Stimulated activated CD4-positive, alpha-beta T cell treated with anti-CD3 and anti-CD28 coated beads, Interleukin-12 subunit alpha, Interleukin-12 subunit beta, amount 100 ng/mL, for 24 hours (primary cell): ENCODE data around the gene AQP1.

Source experiments
- DNase-seq, 2 experiments: peaks; one replicate each; pipeline ENCODE4 v3.0.0-alpha.2; 2020; ENCODE audit warnings: low read depth in 2 of 2

AQP1 gene

DNA sequence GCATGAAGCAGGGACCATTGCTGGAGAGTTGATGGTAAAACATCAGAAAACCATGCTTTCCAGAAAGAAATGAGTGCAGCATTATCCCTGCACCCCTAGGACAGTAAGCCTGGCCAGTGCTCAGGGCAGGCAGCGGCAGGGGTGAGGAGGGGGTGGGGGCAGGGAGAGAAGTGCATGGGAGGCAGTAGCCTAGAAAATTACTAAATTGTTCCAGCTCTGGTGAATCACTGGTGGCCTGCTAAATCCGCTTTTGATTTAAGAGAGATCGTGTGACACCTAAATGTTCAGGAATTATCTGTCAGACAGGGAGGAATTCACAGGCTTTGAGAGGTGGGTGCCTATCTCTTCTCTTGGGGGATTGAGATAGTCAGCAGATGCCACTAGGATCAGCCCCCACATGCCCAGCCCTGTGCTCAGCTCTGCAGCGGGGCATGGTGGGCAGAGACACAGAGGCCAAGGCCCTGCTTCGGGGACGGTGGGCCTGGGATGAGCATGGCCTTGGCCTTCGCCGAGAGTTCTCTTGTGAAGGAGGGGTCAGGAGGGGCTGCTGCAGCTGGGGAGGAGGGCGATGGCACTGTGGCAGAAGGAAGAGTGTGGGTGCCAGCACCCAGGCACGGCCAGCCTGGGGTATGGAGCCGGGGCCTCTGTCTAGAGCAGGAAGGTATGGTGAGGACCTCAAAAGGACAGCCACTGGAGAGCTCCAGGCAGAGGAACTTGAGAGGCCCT is 5.0 kb upstream of the AQP1 start:
- DNase-seq: no peak

DNA sequence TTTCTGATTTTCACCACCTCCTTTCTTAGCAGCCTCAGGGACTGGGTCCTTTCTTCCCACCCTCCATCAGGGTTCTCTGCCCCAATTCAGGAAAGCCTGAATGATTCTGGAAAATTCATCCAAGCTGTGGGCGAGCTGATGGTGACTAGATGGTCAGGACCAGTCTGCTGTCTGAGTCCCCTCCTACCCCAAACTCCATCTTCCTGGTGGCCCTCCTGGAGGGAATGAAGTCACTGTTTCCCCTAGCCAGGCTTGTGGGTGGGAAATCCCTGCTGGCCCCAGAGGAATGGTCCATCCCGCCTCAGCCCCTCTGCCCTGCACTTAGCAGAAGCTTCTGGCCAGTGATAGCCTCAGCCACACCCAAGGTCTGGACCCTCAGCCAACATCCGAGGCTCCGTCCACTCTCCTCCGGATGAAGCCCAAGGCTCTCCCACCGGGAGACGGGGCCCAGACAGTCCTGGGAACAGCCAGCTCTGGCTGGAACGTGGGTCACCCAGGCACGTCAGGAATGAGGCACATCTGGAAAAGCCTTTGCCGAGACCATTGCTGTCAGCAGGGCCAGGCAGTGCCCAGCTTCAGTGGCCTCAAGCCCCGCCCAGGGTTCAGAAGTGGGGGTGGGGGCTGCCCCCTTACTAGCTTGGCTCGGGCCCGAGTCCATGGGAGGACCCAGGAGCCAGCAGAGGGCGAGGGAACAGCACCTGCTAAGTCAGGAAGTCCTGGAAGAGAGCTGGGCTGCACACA is 4.0 kb upstream of the AQP1 start:
- no peak for DNase-seq

DNA sequence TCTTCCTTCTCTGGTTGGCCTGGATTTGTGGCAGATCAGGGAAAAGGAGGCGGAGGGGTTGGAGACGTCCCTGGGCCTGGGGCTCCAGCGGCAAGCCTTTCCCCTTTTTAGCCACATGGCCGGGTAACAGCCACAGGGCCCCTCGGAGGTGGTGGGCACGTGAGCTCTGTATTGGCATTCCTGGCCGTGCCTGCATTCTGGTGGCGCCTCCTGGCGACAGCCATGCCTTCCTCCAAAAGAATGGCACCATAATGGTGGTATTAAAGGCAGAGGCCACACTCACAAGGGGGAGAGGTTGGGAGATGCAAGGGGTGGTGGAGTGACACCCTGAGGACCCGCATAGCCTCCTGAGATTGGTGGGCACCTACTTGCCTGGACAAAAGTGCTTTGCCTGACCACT is 3.0 kb upstream of the AQP1 start:
- DNase-seq: no peak

DNA sequence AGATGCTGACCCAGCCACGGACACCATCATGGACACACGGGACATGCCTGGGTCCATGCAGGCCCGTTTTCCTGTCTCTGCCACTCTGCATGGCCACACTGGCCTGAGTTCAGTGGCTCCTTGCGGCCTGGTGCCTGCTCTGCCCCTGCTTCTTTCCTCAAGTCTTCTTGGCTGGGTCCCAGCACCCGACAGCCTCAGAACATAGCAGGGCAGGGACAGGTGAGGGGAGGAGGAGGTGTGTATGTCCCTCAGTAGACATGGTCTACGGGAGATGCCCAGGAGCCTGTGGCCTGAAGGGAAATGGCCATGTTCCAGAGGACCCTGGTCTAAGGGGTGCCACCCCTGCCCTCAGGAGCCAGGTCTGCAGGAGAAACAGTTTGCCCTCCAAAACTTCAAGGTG is 2.2 kb upstream of the AQP1 start:
- DNase-seq: no peak

DNA sequence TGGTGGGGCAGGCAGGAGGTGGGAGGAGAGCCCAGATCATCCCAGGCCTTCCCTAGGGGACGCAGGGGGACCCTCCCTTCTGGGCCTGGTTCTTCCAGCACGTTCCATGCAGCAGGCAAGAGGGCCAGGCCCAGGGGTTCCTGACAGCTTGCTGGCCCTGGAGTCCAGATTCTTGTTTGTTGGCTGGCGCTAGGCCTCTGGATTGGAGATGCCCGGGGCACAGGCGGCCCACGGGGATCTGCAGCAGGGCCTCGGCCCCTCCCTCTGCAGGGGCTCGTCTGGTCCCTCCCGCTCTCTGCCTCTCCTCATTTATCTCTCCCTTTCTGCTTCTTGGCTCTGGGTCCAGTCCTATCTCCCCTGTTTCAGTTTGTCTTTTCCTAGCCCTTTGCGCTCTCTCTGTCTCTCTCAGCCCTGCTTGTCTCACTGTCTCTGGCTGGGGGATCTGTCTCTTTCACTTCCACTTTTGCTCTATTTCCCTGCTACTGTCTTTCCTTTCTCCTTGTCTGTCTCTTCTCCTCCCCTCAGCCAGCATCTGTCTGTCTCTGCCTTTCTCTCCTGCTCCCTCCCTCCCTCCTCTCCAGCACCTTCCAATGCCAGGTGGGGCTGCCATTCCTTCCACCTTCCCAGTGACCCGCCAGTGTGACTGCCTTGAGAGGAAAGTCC is 1.1 kb upstream of the AQP1 start:
- DNase-seq: no peak

DNA sequence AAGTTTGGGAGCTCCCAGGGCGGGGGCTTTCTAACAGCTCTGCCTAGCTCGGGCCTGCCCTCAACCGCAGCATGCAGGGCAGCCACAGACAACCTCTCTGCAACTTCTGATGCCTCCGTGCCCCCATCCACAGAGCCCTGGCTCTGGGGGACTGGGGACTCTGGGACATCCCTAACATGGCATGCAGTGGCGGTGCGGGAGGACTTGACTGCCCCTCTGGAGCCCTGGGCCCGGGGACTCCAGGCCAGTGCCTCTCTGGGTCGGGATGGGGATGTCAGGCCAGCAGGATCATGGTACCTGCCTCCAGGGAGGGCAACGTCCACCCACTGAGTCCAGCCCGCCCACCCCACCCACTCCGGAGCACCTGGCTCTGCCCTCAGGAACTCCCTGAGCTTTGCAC is 520 bp upstream of the AQP1 start:
- no peak for DNase-seq

DNA sequence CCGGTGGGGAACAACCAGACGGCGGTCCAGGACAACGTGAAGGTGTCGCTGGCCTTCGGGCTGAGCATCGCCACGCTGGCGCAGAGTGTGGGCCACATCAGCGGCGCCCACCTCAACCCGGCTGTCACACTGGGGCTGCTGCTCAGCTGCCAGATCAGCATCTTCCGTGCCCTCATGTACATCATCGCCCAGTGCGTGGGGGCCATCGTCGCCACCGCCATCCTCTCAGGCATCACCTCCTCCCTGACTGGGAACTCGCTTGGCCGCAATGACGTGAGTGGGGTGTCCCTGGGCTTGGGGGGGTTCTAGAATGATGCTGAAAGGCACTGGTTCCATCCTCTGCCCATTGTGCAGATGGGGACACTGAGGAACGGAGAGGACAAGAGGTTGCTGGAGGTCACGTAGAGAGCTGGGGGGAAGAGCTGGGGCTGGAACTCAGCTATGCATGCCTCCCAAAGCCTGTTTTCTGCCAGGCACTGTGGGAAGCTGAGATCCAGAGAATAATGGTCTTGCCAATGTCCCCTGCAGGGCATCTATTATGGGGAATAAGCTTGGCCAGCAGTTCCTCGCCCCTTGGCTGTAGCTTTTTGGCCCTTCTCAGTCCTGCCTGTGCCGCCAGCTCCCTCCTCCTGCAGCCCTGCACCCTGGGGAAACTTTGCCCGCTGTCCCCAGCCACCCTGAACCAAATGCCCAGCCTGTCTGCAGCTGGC is 523 bp downstream of the AQP1 start:
- DNase-seq: no peak

DNA sequence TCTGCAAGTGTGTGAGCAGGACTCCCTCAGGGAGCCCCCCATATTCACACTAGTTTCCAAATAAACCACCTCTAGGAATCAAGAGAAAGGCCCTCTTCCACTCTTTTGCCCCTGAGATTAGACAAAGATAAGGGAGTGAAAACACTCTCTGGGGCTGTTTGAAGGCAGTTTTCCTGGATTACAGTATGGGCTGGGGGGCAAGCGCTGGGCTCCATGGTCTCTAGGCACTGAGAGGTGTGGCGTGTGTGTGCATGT is 1.0 kb downstream of the AQP1 start:
- no peak for DNase-seq

DNA sequence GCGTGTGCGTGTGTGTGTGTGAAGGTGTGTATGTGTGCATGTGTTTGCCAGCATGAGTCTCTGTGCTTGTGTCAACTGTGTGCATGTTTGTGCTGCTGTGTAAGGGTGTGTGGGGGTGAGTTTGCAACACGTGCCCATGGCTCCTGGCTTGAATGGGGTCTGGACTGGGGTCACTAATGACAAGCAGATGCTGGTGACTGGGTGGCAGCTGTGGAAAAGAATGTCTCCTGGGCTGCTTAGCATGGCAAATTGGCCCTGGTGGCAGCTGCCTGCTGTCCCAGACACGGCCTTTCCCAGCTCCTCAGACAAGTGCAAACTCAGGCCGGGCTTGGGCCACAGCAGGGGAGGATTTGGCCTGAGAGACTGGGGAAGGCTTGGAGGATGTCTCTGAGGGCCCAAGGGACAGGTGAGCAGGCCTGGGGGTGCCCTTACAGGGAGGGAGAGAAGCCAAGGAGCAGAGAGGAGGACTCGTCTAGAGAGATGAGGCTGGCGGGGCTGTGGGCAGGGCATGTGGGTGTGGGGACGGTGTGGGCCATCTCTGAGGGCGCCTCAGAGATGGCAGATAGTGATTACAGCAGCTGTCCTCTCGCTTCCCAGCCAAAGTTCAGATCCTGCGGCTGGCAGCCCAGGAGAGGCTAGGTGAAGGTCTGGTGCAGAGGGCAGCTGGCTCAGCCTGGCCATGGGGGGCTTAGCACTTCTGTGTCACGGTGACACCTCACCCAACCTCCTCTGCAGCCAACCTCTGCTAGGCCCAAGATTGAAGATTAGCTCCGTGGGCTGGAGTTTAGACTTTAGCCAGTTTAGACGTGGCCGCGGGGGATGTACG is 1.5 kb downstream of the AQP1 start:
- DNase-seq: no peak

DNA sequence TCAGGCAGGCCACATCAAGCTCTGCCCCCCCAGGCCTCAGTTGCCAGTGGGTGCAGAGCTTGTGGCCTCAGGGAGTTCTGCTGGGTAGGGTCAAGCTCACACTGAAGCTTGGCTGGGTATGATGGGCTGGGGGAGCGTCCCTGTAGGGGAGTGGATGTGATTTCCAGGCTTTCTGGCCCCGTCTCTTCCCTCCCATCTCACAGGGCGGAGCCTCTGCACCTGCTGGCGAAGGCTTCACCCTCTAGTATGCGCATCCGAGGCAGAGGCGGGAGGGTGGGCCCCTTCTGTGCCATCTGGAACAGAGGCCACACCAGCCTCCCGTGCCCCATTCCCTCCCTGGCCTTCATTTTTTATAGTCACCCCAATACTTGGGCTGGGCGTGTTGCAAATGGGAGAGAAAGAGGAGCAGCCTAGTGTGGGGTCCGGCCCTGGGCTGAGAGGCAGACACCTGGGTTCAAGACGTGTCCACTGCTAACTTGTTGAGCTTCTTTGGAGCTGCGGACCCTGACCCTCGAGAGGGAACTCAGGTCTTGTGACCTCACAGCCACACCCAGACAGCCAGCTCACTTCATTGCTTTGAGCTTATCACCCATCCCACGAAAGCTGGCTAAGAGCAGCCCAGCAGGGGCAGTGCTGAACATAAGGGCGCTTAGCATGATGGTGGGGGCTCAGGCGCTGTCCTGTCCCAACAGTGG is 2.3 kb downstream of the AQP1 start:
- DNase-seq: no peak

DNA sequence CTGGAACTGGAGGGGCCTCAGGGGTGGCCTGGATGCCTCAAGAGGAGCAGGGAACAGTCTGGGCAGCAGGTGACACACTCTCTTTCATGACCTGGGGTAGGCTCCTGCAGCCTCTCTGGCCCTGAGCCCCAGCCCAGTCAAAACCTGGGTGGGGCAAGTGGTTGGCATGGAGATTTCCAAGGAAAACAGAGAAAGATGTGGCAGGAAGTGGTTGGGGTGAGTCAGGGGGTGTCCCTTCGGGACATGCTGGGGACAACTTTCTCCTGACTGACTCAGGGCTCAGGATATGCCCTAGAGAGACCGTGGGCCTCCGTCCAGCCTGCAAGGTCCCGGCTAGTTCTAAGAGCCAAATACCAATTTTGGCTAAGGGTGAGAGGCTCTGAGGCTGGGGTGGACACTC is 2.9 kb downstream of the AQP1 start:
- no peak for DNase-seq

DNA sequence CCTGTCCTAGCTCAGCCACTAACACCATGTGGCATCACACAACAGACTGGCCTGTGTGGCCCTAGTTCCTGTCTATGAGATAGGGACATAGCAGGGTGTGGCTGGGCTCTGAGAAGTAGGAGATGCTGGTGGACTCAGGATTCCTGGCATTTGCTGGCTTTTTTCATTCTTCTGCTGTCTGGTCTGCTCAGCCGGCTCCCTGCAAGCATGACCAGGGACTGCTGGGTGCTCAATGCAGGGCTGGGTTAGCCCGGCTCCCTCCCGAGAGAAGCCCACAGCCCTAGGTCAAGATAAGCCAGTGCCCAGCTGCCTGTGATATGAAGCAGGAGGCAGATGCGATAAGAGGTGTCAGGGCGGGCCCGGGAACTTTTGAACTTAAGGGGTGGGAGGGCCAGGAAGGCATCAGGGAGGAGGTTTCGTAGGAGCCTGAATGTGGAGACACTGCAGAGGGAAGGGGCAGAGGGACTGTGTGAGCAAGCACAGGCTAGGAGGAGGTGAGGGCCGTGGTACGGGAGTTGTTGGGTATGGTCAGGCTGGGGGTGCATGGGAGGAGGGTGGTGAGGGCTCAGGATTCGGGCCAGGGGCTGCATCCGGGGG is 3.5 kb downstream of the AQP1 start:
- no peak for DNase-seq

DNA sequence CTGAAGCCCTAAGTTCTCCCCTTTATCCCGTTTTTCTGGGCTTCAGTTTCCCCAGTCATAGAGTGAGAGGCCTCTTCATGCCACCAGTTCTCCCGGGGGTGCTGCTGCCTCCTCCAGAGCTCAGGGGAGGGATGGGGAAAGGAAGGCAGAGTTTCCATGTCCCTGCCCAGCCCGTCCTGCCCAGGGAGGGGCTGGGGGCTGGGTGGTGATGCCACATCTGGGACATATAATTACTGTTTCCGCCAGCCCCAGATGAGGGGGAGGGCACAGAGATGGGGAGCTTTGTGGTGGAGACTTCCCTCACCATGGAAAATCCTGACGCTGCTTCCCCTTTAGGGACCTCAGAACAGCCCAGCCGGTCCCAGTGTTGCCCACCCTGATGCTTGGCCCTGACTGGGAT is 4.1 kb downstream of the AQP1 start:
- DNase-seq: no peak

DNA sequence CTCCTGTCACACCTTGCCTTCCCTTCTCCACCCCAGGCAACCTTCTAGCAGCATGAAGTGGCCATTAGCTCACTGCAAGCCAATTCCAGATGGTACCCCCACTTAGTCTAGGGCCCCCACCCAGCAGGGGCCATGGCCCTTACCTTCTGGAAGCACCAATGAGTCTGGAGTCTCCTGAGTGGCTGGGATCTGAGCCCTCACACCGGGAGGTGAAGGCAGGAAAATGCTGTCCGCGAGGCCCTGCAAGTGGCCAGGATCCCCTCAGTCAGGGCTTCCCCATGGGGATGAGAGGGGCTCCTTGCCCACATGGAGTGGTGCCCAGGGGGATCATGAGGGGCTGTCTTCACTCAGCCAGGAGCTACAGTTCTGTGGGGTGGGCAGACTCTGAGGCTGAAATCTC is 4.6 kb downstream of the AQP1 start:
- no peak for DNase-seq

DNA sequence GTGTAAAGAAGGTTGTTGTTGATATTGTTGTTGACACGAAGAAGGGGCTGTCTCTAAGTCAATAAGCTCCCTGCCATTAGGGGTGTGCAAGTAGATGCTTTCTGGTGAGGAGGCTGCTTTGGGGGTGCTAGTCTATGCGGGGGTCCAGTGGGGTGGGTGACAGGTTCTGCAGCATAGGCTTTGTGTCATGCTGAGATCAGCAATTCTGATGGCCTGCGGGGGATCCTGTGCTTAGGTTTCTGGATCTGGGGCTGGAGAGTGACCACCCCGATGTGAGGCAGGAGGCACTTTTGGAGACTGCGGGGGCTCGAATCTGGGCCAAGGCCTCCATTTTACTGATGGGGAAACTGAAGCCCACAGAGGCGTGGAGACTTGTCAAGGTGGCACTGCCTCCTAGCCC is 5.1 kb downstream of the AQP1 start:
- no peak for DNase-seq

DNA sequence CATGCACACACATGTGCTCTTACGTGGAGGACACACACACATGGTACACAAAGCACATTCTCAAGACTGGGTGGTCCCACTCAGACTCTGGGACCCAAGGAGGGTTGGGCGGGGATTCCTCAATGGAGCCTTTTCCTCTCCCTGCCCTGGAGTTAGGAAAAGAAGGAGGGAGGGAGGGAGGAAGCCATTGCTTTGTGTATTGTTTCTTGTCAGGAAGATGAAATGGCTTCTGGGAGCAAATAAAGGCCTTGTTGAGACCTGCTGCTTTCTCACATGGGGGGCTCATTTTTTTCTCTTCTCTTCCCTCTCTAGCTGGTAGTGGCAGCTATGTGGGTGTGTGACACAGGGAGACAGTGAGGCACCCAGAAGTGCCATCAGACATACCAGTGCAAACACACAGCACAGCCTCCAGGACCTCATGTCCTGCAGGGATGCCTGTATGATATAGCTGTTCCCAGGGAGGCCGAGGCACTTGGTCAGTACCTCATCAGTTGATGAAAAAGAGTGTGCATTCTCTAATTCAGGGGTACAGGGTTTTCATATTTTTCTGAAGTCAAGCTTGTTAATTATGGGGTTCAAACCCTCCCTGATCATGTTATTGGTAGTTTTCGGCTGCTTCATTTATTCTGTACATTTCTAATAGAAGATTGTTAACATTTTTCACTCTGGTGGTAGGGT is 5.7 kb downstream of the AQP1 start:
- no peak for DNase-seq

DNA sequence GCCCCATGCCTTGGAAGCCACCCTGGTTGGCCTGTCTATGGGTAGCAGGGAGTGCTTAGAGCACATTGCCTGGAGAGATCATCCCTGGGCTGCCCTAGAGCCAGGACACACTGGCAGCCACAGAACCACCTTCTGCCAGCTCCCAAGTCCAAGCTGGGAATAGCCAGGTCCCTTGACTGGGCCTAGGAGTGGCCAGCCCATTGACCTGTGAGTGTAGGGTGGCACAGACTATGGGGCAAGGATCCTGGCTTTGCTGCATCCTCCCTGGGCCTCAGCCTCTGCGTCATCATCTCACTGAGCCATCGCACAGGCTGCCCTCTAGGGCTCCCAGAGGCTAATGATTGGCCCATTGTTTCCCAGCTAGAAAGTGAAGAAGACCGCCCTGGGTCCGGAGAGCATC is 7.0 kb downstream of the AQP1 start:
- DNase-seq: no peak

DNA sequence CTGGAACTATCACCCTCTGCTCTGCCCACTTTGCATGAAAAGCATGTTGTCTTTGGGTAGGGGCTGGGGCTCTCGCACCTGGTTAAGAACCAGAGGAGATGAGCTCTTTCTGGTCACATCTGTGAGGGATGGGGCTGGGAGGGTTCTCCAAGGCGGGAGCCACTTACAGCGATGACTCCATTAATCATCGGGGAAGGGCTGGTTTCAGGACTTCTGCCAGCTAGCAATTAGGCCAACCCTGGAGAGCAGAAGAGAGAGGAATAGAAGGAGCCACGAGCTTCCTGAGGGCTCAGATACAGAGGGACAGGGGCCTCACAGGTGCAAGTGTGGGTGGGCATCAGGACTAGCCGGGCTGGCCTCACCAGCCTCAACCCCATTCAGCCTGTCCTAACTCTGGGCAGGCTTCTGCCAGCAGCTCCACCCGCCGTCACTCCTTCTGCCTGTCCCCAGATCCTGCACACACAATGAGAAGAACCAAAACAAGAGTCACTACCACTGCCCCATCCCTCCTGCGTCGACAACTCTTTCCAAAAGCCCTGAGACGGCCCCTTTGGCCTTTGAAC is 8.4 kb downstream of the AQP1 start:
- DNase-seq: no peak

DNA sequence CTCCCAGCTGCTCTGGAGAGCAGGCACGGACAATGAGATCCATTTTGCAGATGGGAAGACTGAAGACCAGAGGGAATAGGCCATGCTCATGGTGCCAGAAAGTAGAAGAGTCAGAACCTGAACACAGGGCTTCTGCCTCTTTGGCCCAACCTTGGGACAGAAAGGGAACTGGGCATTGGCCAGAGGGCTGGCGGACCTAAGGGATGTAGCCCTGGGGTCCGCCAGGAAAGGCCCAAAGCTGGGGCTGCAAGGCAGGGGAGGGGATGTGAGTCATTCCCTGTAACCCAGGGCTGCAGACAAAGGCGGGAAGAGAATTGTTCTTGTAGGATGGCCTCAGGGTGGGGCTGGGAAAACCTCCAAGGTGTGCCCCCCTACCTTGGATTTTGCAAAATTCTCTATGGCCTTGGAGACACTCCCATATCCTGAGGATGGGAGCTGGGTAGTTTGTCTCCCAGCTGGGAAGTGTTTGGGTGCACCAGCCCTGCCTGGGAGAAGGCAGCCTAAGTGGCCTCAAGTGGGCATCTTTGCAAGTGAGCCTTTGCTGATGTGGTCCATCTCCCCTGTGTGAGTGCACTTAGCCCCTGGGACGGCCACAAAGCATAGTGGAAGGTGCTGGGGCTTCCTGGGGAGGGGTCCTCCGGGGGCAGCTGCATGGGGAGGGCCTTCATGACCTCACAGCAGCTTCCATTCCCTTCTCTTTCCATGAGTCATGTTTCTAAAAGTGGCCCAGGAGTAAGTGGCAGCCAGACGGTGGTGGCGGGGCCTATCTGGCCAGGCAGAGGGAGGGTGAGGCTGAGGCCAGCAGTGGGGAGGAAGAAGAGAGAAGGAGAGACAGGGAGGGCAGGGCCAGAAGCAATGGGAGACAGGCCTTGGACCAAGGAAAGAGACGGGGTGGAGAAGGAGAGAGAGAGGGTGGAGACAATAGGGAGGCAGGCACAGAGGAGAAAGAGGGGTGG is 9.2 kb downstream of the AQP1 start:
- no peak for DNase-seq
